NB4 (cell line): ENCODE results near the gene CTTNBP2.

Experiments
- CTCF ChIP-seq: IDR thresholded peaks from one replicate; pipeline ENCODE4 v1.5.1; 2012; ENCODE audit warnings: low read depth, low read length
- MYC ChIP-seq: IDR thresholded peaks from 2 replicates; pipeline ENCODE4 v1.6.1; 2011; ENCODE audit warnings: low read depth, low read length
- POLR2A ChIP-seq: IDR thresholded peaks from 2 replicates; pipeline ENCODE4 v1.6.1; 2011; ENCODE audit warnings: mild to moderate bottlenecking; ENCODE audit not compliant: insufficient read length; ENCODE audit errors: extremely low read depth

DNA sequence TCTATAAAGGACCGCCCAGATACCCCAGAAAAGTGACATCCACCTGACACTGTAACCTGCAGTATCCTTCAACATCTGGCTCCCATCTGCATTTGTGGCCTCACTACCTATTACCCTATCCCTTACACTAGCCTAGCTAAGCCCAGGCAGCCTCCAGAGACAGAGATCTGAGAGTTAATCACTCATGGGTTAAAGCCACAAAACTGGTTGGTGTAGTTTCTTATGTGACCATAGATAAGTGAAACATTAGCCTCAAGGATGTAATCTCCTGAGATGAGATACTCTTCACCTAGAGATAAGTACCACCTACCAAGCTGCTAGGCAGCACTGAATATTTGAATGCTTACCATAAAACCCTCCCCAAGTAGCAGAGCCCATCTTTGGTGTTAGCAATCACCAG is 35.4 kb downstream of the CTTNBP2 start:
- TF ChIP-seq CTCF: no peak
- TF ChIP-seq POLR2A: no peak
- TF ChIP-seq MYC: no peak
